Measurements from ENCODE around the gene TPRA1.
"Not testable (repeated sequence)": the region's sequence is repeated elsewhere in the genome, so short reads cannot be mapped to it uniquely, and the experiment has no call there.

TPRA1 gene

GRCh38 chr3:127616836-127617605, 26.5 kb upstream of the TPRA1 start:
- DNase-seq (ENCODE audit: low read depth in 1 of 2, low spot score in 1 of 2), result no peak

- no peak for DNase-seq (ENCODE audit: low read depth in 1 of 2, low spot score in 1 of 2)
Measured at GRCh38 chr3:127615631-127616305, 25.2 kb upstream of the TPRA1 start.

- no peak for DNase-seq (ENCODE audit: low read depth in 1 of 2, low spot score in 1 of 2)
Measured at GRCh38 chr3:127614928-127615589, 24.5 kb upstream of the TPRA1 start.

- no peak for DNase-seq (ENCODE audit: low read depth in 1 of 2, low spot score in 1 of 2)
Measured at GRCh38 chr3:127613406-127613805, 22.9 kb upstream of the TPRA1 start.

GRCh38 chr3:127612966-127613365, 22.4 kb upstream of the TPRA1 start:
- no peak for DNase-seq (ENCODE audit: low read depth in 1 of 2, low spot score in 1 of 2)

GRCh38 chr3:127611251-127611650, 20.7 kb upstream of the TPRA1 start:
- no peak for DNase-seq (ENCODE audit: low read depth in 1 of 2, low spot score in 1 of 2)

- DNase-seq (ENCODE audit: low read depth in 1 of 2, low spot score in 1 of 2), result no peak
Measured at GRCh38 chr3:127610105-127610504, 19.6 kb upstream of the TPRA1 start.

GRCh38 chr3:127608362-127608718, 17.8 kb upstream of the TPRA1 start:
- DNase-seq (ENCODE audit: low read depth in 1 of 2, low spot score in 1 of 2), result no peak

- no peak for DNase-seq (ENCODE audit: low read depth in 1 of 2, low spot score in 1 of 2)
Measured at GRCh38 chr3:127607675-127608361, 17.3 kb upstream of the TPRA1 start.

- DNase-seq (ENCODE audit: low read depth in 1 of 2, low spot score in 1 of 2), result no peak
Measured at GRCh38 chr3:127606981-127607595, 16.6 kb upstream of the TPRA1 start.

GRCh38 chr3:127606086-127606805, 15.7 kb upstream of the TPRA1 start:
- no peak for DNase-seq (ENCODE audit: low read depth in 1 of 2, low spot score in 1 of 2)

- DNase-seq (ENCODE audit: low read depth in 1 of 2, low spot score in 1 of 2), result not testable (repeated sequence)
Measured at GRCh38 chr3:127605547-127605946, 15.0 kb upstream of the TPRA1 start.

GRCh38 chr3:127604546-127605165, 14.1 kb upstream of the TPRA1 start:
- DNase-seq (ENCODE audit: low read depth in 1 of 2, low spot score in 1 of 2), result no peak

- DNase-seq (ENCODE audit: low read depth in 1 of 2, low spot score in 1 of 2), result no peak
Measured at GRCh38 chr3:127604035-127604434, 13.5 kb upstream of the TPRA1 start.

- no peak for DNase-seq (ENCODE audit: low read depth in 1 of 2, low spot score in 1 of 2)
Measured at GRCh38 chr3:127600749-127601456, 10.4 kb upstream of the TPRA1 start.

- no peak for DNase-seq (ENCODE audit: low read depth in 1 of 2, low spot score in 1 of 2)
Measured at GRCh38 chr3:127598841-127599570, 8.5 kb upstream of the TPRA1 start.

GRCh38 chr3:127597020-127597771, 6.7 kb upstream of the TPRA1 start:
- DNase-seq (ENCODE audit: low read depth in 1 of 2, low spot score in 1 of 2), result no peak

GRCh38 chr3:127595303-127595702, 4.8 kb upstream of the TPRA1 start:
- no peak for DNase-seq (ENCODE audit: low read depth in 1 of 2, low spot score in 1 of 2)

Measured in activated CD4-positive, alpha-beta T cell treated with anti-CD3 and anti-CD28 coated beads, Interleukin-2, amount 50 U/mL, for 24 hours (primary cell).